Endothelial cell (in vitro differentiated cells): ENCODE measurements around the gene KRT80. TPM values are rescaled to one million over a fixed set of nuclear protein-coding genes. Genes with fewer than 3 reads are reported as not detected.
"Not testable (repeated sequence)": the region's sequence is repeated elsewhere in the genome, so short reads cannot be mapped to it uniquely, and the experiment has no call there.

Experiments
- DNase-seq: peaks from one replicate; pipeline ENCODE4 v3.0.0; 2021; ENCODE audit warnings: low spot score
- H3K27ac Mint-ChIP-seq: one replicate; pipeline ENCODE4 v1.8.0; 2021; ENCODE audit warnings: mixed read lengths, inconsistent platforms; ENCODE audit not compliant: unreplicated experiment
- H3K27me3 Mint-ChIP-seq: one replicate; pipeline ENCODE4 v1.8.0; 2021; ENCODE audit warnings: mild to moderate bottlenecking, moderate library complexity, mixed read lengths, inconsistent platforms; ENCODE audit not compliant: unreplicated experiment
- H3K36me3 Mint-ChIP-seq: one replicate; pipeline ENCODE4 v1.8.0; 2021; ENCODE audit warnings: mild to moderate bottlenecking, low read depth, mixed read lengths, inconsistent platforms; ENCODE audit not compliant: unreplicated experiment
- H3K4me1 Mint-ChIP-seq: one replicate; pipeline ENCODE4 v1.8.0; 2021; ENCODE audit warnings: mild to moderate bottlenecking, mixed read lengths, inconsistent platforms; ENCODE audit not compliant: unreplicated experiment
- H3K4me3 Mint-ChIP-seq: one replicate; pipeline ENCODE4 v1.8.0; 2021; ENCODE audit warnings: mild to moderate bottlenecking, mixed read lengths, inconsistent platforms; ENCODE audit not compliant: unreplicated experiment
- H3K9me3 Mint-ChIP-seq: one replicate; pipeline ENCODE4 v1.8.0; 2021; ENCODE audit warnings: mixed read lengths, inconsistent platforms; ENCODE audit not compliant: unreplicated experiment
- CTCF ChIP-seq: fragments of 200-600 bp; sonication (generic); IDR thresholded peaks from one replicate; pipeline ENCODE4 v1.5.0; 2021; ENCODE audit warnings: antibody characterized with exemption; ENCODE audit not compliant: unreplicated experiment
- long read RNA-seq: library from polyadenylated mRNA; unstranded; transcript quantifications from one replicate; pipeline ENCODE4 v2.0.0, GENCODE V29; 2020; ENCODE audit not compliant: unreplicated experiment
- total RNA-seq: library from RNA; stranded (reverse); fragmentation: NEBNext Ultra II Directional; extraction: Animal tissue kit (Norgen Biotek cat#: 25700); gene quantifications from one replicate; pipeline ENCODE4 v1.2.1, GENCODE V29; 2021; ENCODE audit not compliant: unreplicated experiment

Gene KRT80
- 1.5 TPM for total RNA-seq
- long read RNA-seq, partial matches to known transcripts, result 1 of 2 reads
- long read RNA-seq, other reads (novel, unspliced or antisense), result 1 of 2 reads

GRCh38 chr12:52191841-52192791 is at the start of gene KRT80:
Gene KRT80 (minus strand): TSS chr12:52192014. CDS start chr12:52191902, 112 bp downstream.
- Mint-ChIP-seq H3K27me3 (peaks cover 9% of the 10 kb centered on the region), H3K27ac (no peak within 1 kb of the TSS), H3K4me1 (peaks cover 25% of the 10 kb centered on the region), H3K9me3 (no peaks in the 10 kb centered on the region), H3K36me3 (no peaks in the 10 kb centered on the region), H3K4me3 (no peak within 1 kb of the TSS)
- no peak for DNase-seq
- no peak for TF ChIP-seq CTCF

DNA sequence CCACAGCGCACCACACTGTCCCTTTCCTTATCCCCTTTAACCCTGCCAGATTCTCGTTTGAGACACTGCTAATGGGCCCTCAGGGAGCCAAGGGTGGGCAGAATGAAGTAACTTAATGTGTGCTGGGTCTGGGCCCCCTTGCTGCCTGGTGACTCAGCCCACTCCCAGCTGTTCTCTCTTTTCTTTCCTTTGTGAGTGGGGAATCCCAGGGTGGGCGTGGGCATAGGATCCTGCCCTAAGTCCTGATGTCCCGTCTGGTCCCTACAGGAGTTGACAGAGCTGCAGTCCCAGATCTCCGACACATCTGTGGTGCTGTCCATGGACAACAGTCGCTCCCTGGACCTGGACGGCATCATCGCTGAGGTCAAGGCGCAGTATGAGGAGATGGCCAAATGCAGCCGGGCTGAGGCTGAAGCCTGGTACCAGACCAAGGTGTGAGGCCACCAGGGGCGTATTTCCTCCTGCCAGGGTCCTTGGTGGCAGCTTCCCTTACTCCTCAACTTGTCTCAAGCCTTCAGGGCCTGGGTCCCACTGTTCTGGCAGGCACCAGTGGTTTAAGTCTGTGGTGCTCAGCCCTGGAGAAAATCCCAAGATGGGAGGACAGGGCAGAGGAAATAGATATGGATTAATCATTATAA is 49.5 kb upstream of the KRT80 start:
- Mint-ChIP-seq H3K9me3 (no peaks in the 10 kb centered on the region), H3K4me3 (no peak overlapping the region), H3K36me3 (no peaks in the 10 kb centered on the region), H3K27me3 (peaks cover 11% of the 10 kb centered on the region), H3K27ac (no peak overlapping the region), H3K4me1 (no peaks in the 10 kb centered on the region)
- no peak for DNase-seq
- TF ChIP-seq CTCF, result no peak

- peaks cover 11% of the 10 kb centered on the region for H3K27me3 Mint-ChIP-seq
- DNase-seq, H3K36me3 Mint-ChIP-seq, H3K9me3 Mint-ChIP-seq, H3K4me3 Mint-ChIP-seq, H3K27ac Mint-ChIP-seq, H3K4me1 Mint-ChIP-seq: not testable (repeated sequence)
Measured at GRCh38 chr12:52240247-52240646, 48.4 kb upstream of the KRT80 start.

GRCh38 chr12:52239767-52240166 is 48.0 kb upstream of the KRT80 start:
- Mint-ChIP-seq H3K9me3 (no peaks in the 10 kb centered on the region), H3K4me3 (no peak overlapping the region)
- TF ChIP-seq CTCF, result no peak

DNA sequence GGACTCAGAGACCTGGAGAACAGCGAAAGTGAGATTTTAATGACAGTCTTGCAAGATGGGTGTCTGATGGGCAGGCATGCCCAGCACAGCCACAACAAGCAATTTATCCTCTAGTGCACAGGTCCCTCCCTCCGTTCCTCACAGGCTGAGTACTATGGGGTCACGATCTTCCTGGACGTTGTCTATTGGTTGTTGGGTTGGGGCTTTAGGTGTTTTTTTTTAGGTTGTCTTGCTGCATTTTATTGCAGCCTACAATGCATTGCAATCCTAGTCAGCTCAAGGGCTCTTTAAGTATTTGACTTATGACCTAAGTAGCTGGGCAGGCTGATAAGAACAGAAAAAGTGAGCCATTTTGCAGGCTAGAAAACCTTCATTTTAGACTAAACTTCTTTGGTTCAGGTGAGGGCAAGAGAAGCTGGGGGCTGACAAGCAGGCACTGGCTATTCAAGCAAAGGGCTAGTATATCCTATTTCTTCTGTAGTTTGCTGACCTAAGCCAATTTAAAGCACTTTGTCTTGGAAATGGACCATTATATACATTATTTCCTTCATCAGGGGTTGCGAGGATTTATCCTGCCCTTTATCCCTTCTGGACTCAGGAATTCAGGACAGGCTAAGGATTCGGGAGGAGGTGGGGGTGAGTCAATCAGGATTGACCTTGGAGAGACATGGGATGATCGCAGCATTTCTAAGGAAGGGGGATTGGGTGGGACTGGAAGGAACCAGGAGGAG is 47.3 kb upstream of the KRT80 start:
- Mint-ChIP-seq H3K36me3 (no peaks in the 10 kb centered on the region), H3K4me1 (peaks cover 11% of the 10 kb centered on the region), H3K27ac (no peak overlapping the region), H3K9me3 (no peaks in the 10 kb centered on the region), H3K4me3 (no peak overlapping the region), H3K27me3 (peaks cover 10% of the 10 kb centered on the region)
- TF ChIP-seq CTCF, result no peak
- DNase-seq, result no peak

More at GRCh38 chr12:52239767-52240166, 48.0 kb upstream of the KRT80 start:
- Mint-ChIP-seq H3K27ac (no peak overlapping the region), H3K4me1 (peaks cover 6% of the 10 kb centered on the region), H3K36me3 (no peaks in the 10 kb centered on the region), H3K27me3 (peaks cover 11% of the 10 kb centered on the region)
- DNase-seq, result no peak
